ENCODE measurements around the gene FAM13A. TPM values are rescaled to one million over a fixed set of nuclear protein-coding genes. Genes with fewer than 3 reads are reported as not detected.

FAM13A gene
- total RNA-seq, 1 donor from 2014 or later = 2.7 TPM

GRCh38 chr4:88809576-88810219, 247.3 kb downstream of the FAM13A start:
- TF ChIP-seq CTCF (IDR thresholded peaks at IDR 0.05) = no peak
- ChIA-PET CTCF (no interaction called here), POLR2A (no interaction called here)
- H3K4me1 Mint-ChIP-seq = no peaks in the 10 kb centered on the region
- H3K27me3 Mint-ChIP-seq = no peaks in the 10 kb centered on the region
- no peaks in the 10 kb centered on the region for H3K9me3 Mint-ChIP-seq
- intact Hi-C loops (cut with micrococcal nuclease) = no loop called here
- no peak for ATAC-seq (ENCODE audit: low read depth)
- no peak overlapping the region for H3K27ac Mint-ChIP-seq
- no peaks in the 10 kb centered on the region for H3K36me3 Mint-ChIP-seq (ENCODE audit: low read depth)
- no peak overlapping the region for H3K4me3 Mint-ChIP-seq
- DNase-seq = no peak

GRCh38 chr4:88809101-88809500, 247.9 kb downstream of the FAM13A start:
- H3K4me1 Mint-ChIP-seq = no peaks in the 10 kb centered on the region
- DNase-seq = no peak
- intact Hi-C loops (cut with micrococcal nuclease) = no loop called here
- H3K36me3 Mint-ChIP-seq (ENCODE audit: low read depth) = no peaks in the 10 kb centered on the region
- no peak for ATAC-seq (ENCODE audit: low read depth)
- TF ChIP-seq CTCF (IDR thresholded peaks at IDR 0.05) = no peak
- H3K27ac Mint-ChIP-seq = no peak overlapping the region
- ChIA-PET CTCF (no interaction called here), POLR2A (no interaction called here)
- H3K9me3 Mint-ChIP-seq = no peaks in the 10 kb centered on the region
- no peak overlapping the region for H3K4me3 Mint-ChIP-seq
- no peaks in the 10 kb centered on the region for H3K27me3 Mint-ChIP-seq

GRCh38 chr4:88807499-88807898, 249.5 kb downstream of the FAM13A start:
- intact Hi-C loops (cut with micrococcal nuclease) = no loop called here
- no peaks in the 10 kb centered on the region for H3K36me3 Mint-ChIP-seq (ENCODE audit: low read depth)
- no peak overlapping the region for H3K27ac Mint-ChIP-seq
- H3K9me3 Mint-ChIP-seq = no peaks in the 10 kb centered on the region
- ChIA-PET CTCF (no interaction called here), POLR2A (no interaction called here)
- no peaks in the 10 kb centered on the region for H3K27me3 Mint-ChIP-seq
- ATAC-seq (ENCODE audit: low read depth) (no peak), DNase-seq (no peak)
- no peak for TF ChIP-seq CTCF (IDR thresholded peaks at IDR 0.05)
- H3K4me3 Mint-ChIP-seq = no peak overlapping the region
- H3K4me1 Mint-ChIP-seq = no peaks in the 10 kb centered on the region

- DNase-seq = no peak
- ChIA-PET CTCF (no interaction called here), POLR2A (no interaction called here)
- H3K36me3 Mint-ChIP-seq (ENCODE audit: low read depth) = no peaks in the 10 kb centered on the region
- no peaks in the 10 kb centered on the region for H3K4me1 Mint-ChIP-seq
- peaks cover 2% of the 10 kb centered on the region for H3K27me3 Mint-ChIP-seq
- intact Hi-C loops (cut with micrococcal nuclease) = no loop called here
- ATAC-seq (ENCODE audit: low read depth) = no peak
- no peak overlapping the region for H3K4me3 Mint-ChIP-seq
- H3K9me3 Mint-ChIP-seq = no peaks in the 10 kb centered on the region
- no peak for TF ChIP-seq CTCF (IDR thresholded peaks at IDR 0.05)
- H3K27ac Mint-ChIP-seq = no peak overlapping the region
These were observed 252.8 kb downstream of the FAM13A start for GRCh38 chr4:88804234-88804633.

- no peak for ATAC-seq (ENCODE audit: low read depth)
- Mint-ChIP-seq H3K4me1 (no peaks in the 10 kb centered on the region), H3K27me3 (peaks cover 2% of the 10 kb centered on the region), H3K36me3 (ENCODE audit: low read depth) (no peaks in the 10 kb centered on the region), H3K4me3 (no peak overlapping the region), H3K27ac (no peak overlapping the region), H3K9me3 (no peaks in the 10 kb centered on the region)
- TF ChIP-seq CTCF (IDR thresholded peaks at IDR 0.05) = no peak
- DNase-seq = no peak
- intact Hi-C loops (cut with micrococcal nuclease) = no loop called here
- CTCF ChIA-PET = no interaction called here
- POLR2A ChIA-PET = no interaction called here
These were observed 253.3 kb downstream of the FAM13A start for GRCh38 chr4:88803600-88804096.

All from activated B cell treated with CpG ODN at 0.5 μM for 24 hours (primary cell).